GM21717 (cell line): ENCODE measurements around the gene CHST14.

Experiments used
- ATAC-seq: cut with Tn5 transposase; IDR thresholded peaks from one replicate; pipeline ENCODE4 v1.9.1; 2021; ENCODE audit warnings: mild to moderate bottlenecking, moderate library complexity; ENCODE audit not compliant: unreplicated experiment

The CHST14 gene

DNA sequence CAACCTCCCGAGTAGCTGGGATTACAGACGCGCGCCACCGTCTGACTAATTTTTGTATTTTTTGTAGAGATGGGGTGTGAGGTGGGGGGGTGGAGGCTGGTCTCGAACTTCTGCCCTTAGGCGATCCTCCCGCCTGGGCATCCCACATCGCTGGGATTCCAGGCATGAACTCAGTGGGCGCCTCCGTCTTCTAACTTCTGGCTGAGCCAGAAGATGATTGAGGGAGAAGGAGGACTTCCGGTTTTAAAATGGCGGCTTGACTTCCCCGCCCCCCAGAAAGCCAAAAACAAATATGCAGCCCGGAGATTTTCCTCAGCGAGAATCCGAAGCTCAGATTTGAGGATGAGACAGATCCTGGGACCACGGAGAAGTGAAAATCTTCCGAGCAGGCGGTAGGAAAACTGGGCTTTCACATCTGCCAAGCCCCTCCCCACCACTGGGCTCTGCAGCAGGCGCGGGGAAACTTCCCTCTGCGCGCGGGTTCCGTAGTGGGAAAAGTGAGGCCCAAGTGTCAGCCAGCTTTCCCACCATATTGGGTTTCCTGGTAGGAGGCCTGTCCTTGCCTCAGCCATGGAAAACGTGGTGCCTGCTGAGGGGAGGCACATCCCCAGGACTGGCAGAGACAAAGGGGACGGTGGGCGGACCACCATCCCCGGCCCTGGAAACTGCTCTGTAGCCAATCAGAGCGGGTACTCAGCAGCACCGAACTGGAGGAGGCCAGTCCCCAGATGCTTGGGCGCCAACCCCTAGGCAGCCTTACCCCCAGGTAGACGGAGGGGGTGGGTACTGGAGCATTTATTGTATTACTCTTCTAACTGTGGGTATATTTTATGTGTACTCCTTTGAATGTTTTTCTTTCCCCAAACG is 17.3 kb downstream of the CHST14 start:
- ATAC-seq = no peak

DNA sequence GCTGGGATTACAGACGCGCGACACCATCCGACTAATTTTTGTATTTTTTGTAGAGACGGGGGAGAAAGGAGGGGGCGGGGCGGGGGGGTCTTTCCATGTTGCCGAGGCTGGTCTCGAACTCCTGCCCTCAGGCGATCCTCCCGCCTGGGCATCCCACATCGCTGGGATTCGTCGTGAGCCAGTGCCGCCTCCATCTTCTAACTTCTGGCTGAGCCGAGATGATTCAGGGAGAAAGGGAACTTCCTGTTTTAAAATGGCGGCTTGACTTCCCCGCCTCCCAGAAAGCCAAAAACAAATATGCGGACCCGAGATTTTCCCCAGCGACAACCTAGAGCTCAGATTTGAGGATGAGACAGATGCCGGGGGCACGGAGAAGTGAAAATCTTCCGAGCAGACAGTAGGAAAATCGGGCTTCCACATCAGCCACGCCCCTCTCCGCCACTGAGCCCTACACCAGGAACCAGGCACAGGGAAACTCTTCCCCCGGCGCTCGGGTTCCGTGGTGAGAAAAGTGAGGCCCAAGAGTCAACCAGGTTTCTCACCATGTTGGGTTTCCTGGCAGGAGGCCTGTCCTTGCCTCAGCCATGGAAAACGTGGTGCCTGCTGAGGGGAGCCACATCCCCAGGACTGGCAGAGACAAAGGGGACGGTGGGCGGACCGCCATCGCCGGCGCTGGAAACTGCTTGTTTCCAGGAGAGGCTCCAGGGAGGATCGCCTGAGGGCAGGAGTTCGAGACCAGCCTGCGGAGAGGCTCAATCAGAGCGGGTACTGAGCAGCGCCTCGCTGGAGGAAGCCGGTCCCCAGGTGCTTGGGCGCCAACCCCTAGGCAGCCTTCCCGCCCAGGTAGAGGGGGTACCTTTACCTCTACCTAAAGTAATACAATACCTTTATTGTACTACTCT is 18.7 kb downstream of the CHST14 start:
- ATAC-seq = no peak

DNA sequence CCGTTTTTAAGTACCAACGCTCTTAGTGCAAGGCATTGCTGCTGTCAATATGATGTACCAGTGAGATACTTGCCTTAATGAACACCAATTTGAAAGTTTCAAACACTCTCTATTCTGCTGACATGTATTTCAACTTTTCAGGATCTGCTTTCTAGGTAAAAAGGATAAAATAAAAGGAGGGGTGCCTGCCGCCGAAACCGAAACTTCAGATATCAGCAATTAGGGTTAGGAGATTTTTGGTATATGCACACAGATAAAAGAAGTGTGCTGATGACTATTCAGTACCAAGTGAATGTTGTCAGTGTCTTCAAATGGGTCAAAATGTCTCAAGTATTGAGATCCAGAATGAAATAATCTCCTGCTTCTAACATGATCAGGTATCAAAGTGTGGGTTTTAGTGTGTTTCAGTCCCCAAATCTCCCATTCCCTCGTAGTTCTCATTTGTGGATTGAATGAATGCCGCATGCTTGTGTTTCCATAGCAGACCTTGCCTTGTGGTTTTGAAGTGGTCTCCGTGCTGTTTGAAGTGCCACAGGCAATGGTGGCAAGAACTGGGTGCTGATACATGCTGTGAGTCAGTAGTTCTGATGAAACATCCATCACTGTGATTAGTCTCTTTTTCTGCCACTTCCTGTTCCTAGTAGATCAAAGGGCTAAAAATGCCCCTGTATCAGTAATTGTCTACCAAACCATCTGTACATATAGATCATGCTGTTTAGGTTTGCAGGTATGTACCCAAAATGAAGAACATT is 22.5 kb downstream of the CHST14 start:
- ATAC-seq = no peak

DNA sequence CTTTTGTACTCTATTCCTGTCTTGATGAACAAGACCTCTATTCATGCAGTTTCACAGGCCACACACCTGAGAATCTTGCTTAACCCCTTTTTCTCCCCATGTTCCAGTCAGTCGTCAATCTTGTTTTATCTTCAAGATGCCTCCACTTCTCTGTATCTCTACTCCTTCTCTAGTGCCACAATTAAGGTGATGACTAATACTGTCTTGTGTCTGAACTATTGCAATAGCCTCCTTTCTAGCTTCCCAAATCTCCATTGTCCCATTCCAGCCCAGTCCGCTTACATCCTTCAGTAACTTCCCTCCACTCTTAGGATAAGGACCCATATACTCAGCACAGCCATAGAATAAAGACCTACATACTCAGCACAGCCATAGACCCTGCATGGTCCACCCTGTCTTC is 24.7 kb downstream of the CHST14 start:
- ATAC-seq = no peak

DNA sequence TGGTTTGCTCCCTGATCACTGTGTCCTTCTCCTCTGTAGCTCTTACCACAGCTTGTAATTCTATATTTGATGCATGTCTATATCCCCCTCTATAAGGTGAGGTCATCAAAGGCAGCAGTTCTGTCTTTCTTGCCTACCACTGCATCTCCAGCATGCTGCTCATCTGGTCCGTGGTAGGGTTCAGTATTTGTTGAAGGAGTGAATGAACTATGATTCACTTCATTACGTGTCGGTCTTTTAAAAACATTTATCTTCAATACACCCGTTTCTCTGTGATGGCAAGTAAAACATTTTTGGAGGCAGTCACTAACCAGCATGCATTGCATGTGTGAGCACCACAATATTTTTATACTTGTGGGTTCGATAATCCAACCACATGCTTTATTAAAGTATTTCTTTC is 27.6 kb downstream of the CHST14 start:
- ATAC-seq = no peak

DNA sequence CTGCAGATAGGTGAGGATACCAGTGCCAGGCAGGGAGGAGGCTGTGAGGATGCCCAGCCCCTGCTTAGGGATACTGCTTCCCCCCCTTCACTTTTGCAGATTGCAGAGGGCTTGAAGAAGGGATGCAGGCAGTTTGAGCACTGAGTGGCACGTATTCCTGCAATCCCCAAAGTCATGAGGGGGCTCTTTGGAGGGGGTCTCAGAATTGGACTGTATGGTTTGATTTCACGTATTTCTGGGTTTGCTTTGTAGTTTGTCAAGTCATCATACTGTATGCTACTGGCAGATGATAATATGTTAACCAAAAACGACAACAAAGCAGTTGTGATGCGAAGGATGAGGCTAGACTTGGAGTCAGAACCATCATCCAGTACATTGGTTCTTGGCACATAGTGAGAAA is 28.1 kb downstream of the CHST14 start:
- no peak for ATAC-seq

DNA sequence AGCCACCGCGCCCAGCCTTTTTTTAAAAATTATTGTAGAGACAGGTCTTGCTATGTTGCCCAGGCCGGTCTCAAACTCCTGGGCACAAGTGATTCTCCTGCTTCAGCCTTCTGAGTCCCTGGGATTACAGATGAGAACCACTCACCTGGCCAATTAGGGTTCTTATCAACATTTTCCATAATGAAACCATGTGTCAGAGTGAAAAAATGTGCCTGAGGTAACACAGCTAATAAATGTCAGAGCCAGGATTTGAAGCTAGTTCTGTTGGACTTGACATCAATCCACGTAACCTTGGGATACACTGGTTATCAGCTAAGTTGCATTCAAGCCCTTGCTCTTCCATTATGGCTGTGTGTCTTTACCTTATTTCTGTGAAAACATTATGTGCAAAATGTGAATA is 29.1 kb downstream of the CHST14 start:
- ATAC-seq = no peak

DNA sequence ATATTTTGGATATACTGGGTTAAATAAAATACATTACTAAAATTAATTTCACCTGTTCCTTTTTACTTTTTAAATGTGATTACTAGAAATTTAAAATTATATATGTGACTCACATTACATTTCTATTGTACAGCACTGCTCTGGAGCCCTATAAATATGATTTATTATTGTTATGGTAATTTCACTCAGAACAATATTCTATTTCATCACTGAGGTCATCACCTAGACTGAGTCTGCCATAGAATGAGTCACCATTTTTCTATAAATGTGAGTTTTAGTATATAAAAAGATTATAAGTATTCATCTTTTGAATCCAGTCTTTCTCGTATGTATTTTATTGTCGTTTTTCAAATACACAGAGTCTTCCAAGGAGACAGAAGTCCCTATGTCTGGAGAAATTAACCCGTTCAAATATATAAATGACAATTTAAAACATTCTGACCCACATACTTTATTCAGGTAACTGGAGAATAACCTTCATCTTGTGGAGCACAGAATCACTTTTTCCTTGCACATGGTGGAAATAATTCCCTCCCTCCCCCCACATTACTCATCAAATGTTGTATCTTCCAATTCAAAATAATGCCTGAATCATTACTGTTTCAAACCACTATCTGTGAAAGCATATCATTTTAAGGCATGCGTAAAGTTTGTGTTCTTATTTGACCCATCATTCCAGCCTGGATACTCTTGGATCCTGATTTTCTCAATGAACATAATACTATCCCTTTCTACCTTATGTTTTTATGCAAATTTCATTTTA is 30.0 kb downstream of the CHST14 start:
- ATAC-seq = no peak

DNA sequence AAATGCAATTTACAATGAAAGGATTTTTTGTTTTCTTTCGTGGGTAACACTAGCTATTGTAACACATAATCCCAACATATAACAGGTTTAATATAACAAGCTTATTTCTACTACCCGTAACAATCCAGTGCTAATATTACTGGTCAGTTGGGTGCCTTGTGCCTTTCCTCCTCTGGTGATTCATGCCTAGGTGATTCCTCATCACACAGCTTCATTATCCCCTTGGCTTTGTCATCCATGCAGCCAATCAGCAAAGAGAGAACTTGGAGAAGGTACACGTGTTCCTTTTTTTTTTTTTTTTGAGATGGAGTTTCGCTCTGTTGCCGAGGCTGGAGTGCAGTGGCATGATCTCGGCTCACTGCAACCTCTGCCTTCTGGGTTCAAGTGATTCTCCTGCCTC is 30.7 kb downstream of the CHST14 start:
- ATAC-seq = no peak

DNA sequence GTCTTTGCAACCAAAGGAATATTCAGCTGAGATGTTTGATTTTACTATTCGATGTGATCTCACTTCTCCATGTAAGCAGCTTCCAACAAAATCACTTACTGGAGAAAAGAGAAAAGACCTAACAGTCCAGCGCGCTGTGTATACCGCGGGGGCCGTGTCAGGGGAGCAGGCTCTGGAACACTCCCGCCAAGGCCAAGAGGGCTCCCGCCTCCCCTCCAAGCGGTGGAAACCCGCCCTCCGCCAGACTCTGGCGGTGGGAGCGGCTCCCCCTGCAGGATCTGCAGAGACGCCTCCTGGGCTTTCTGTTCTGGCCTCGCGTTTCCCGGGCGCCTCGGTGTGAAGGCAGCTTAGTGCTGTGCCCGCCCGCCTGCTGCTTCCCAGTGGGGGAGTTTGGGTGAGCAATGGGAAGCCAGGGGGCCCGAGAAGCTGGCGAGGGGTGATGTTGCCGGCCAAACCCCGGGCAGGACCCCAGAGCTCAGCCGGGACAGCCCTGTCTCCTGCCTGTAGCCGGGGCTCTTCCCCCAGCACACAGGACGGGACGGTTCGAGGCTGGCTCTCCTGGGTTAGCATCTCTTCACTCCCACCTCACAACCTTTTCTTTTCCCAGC is 36.3 kb downstream of the CHST14 start:
- no peak for ATAC-seq

DNA sequence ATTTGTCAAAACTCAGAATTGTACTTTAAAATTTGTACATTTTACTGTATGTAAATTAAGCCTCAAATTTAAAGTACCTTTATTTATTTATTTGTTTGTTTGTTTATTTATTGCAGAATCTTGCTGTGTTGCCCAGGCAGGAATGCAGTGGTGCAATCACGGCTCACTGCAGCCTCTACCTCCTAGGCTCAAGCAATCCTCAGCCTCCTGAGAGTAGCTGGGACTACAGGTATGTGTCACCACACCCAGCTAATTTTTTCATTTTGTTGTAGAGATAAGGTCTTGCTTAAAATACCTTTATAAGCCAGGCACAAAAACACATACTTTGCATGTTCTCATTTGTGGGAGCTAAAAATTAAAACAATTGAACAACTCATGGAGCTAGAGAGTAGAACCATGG is 37.4 kb downstream of the CHST14 start:
- ATAC-seq = no peak

DNA sequence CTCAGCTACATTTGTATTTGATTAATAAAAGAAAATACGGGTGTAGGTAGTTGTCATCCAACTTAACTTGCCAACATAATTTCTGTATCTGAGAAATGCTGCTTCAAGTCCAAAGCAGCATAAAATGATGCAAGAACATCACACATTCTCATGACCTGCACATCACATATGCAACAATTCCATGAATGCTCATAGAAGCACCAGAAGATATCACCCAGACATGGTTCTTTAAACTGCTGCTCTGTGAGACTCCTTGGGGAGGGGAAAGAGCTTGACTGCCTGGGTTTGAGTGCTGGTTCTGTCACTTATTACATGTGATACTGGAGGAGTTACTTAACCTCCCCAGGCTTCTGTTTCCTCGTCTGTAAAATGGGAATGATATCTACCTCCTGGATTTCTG is 39.4 kb downstream of the CHST14 start:
- no peak for ATAC-seq

DNA sequence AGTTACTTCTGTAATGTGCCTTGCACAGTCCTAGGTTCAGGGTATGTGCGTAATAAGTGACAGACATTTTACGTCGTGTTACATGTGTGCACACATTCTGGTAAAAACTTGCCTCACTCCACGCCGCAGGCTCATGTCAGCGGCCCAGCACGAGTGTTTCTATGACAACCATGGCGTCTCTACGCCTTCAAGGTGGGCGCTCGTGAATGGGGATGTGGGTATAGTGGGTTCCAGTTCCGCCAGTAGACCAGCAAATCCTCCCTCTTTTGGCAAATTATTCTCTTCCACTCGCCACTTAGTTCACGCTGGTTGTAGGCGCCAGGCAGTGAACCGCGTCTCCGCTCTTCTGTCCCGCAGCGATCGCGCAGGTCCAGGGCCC is 40.3 kb downstream of the CHST14 start:
- ATAC-seq = peak; percentile 56

DNA sequence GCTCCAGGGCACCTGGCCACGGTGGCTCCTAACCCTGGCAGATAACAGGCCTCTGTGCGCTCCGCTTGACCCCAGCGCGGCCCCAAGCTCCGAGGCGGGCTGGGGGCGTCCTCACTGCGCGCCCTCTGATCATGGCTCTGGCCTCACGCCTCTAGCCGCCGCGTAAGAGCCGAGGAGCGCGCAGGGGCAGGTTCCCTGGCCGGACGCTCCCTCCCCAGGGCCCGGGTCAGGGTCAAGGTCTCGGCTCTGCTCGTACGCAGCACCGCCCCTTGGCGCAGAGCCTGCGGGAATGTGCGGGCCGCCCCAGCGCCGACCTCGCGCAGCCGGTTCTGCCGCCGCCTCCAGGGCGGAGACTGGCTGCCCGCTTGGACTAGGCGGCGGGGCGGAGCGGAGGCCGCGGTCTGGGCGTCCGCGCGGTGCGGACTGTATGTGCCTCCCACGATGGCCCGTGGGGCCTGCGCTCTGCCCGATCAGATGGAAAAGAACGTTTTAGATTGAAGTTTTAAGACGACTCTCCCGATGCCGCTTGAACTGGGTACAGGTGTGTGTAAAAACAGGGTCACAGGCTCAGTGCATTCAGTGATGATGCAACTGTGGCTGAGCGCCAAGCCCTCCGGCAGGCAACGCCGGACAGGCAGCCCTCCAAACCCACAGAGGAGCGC is 40.8 kb downstream of the CHST14 start:
- ATAC-seq = peak; percentile 44

DNA sequence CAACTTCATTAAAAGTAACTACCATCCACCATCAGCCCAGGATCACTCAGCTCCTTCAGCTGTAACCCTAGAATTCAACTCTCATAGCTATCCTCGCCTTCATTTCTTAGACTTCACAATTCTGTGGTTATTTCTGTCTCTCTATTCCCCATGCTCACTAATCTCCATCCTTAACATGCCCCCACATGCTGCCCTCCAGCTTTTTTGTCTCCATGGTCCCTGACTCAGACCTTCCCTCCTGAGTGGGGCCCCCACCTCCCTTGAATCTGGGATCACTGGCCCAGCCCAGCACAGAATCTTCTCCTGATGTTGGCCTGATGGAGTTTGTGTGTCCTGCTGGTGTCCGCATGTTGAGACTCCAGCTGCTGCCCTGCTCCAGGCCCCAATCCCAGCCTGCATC is 41.7 kb downstream of the CHST14 start:
- ATAC-seq = no peak

DNA sequence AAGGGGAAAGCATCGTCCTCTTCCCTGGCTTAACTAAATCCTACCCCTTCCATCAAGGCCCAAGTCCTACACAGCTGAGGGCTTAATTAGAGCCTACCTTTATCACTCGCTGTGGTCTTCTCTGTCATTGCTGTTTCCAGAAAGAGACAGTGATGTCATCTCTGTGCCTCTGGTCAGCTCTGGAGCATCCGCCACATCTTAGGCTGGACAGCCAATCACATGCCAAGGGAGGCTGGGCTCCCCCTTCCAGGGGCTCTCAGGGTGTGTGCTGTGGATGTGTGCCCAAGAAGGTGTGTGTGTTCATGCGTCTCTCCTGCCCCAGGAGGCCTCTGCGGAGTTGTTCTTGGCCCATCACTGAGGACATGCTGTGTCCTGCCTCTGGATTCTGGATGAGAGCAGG is 42.8 kb downstream of the CHST14 start:
- ATAC-seq = no peak

DNA sequence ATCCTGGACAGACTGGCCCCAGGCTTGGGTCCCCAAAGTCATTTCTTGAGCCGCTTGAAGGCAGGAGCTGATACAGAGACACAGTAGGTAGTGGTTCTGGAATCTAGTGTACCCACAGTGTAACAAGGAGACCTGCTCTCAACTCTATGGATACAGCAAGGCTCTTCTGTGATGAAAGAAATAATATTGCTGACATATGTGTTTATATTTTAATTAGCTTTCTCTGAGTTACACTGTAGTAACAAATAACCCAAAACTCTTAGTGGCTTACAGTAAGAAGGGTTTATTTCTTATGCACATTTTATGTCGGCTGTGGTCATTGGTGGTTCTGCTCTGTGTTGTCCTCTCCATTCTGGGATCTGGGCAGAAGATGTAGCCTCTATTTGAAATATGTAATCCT is 45.5 kb downstream of the CHST14 start:
- ATAC-seq = no peak
